OCI-M2 (cell line): ENCODE measurements around the gene IL13.
"Not testable (repeated sequence)": the region's sequence is repeated elsewhere in the genome, so short reads cannot be mapped to it uniquely, and the experiment has no call there.

Source experiments
- DNase-seq: peaks from one replicate; lab custom pipeline; 2025; ENCODE audit not compliant: unreplicated experiment; lab: John Stamatoyannopoulos, UW

IL13 gene

GRCh38 chr5:132657676-132658380 lies at the start of gene IL13:
Gene IL13 (plus strand): TSS chr5:132658173. CDS start chr5:132658187, 14 bp downstream.
- DNase-seq, result no peak

- no peak for DNase-seq
Observed at GRCh38 chr5:132611965-132612364, 46.0 kb upstream of the IL13 start.

GRCh38 chr5:132612846-132613245 lies 45.1 kb upstream of the IL13 start:
- no peak for DNase-seq

DNA sequence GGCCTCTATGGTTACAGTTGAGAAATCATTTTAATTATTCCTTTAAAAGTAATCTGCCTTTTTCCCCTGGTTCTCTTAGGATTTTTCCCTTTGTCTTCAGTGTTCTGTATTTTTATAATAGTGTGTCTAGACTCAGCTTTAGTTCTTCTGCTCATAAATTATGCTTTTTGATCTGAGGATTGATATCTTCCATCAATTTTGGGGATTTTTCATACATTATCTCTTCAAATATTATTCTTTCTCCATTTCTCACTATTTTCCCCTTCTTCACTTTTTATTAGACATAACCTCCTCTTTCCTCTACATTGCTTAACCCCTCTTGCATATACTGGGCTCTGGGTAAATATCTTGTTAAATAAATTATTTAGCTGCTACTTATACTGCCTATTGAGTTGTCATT lies 36.3 kb upstream of the IL13 start:
- no peak for DNase-seq

GRCh38 chr5:132622608-132623007 lies 35.4 kb upstream of the IL13 start:
- no peak for DNase-seq

- DNase-seq, result no peak
Observed at GRCh38 chr5:132627470-132627869, 30.5 kb upstream of the IL13 start.

GRCh38 chr5:132628814-132629213 lies 29.2 kb upstream of the IL13 start:
- DNase-seq, result no peak

GRCh38 chr5:132629230-132629944 lies 28.6 kb upstream of the IL13 start:
- no peak for DNase-seq

DNA sequence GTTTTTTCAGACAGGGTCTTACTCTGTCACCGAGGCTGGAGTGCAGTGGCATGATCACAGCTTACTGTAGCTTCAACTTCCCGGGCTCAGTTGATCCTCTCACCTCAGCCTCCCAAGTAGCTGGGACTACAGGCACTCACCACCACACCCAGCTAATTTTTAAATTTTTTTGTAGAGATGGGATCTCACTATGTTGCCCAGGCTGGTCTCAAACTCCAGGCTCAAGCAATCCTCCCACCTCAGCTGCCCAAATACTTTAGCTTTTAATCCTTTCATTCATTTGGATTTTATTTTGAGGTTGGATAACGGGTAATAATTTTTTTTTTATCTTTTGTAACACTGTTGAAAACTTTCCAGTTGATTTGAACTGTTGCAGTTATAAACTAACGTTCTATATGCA lies 24.4 kb upstream of the IL13 start:
- DNase-seq, result not testable (repeated sequence)

- no peak for DNase-seq
Observed at GRCh38 chr5:132635873-132636272, 22.1 kb upstream of the IL13 start.

DNA sequence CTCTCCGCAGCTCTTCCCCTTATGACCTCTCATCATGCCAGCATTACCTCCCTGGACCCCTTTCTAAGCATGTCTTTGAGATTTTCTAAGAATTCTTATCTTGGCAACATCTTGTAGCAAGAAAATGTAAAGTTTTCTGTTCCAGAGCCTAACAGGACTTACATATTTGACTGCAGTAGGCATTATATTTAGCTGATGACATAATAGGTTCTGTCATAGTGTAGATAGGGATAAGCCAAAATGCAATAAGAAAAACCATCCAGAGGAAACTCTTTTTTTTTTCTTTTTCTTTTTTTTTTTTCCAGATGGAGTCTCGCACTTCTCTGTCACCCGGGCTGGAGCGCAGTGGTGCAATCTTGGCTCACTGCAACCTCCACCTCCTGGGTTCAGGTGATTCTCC lies 20.7 kb upstream of the IL13 start:
- DNase-seq, result no peak

- no peak for DNase-seq
Observed at GRCh38 chr5:132639706-132640130, 18.3 kb upstream of the IL13 start.

- DNase-seq, result no peak
Observed at GRCh38 chr5:132640613-132641012, 17.4 kb upstream of the IL13 start.

DNA sequence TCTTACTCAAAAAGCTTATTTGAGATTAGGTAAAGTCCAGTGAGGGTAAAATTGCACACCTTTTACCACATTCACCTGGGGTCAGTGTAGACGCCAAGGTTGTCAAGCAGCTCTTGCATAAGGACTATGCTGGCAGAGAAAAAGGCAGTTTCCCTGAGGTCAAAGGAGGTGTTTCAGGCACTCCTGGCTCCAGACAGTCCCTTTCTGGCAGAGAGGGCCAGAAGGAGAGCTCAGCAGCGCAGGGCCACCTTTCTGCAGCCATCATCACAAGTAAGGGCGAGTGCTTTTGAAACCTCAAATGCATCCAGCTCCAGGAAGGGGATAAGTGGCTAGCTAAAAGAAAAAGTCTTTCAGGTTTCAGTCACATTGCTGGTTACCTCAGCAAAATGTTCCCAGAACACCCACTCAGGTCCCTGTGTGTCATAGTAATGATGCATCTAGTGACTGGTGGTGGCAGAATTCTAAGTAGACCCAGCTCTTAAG lies 16.7 kb upstream of the IL13 start:
- DNase-seq, result no peak

GRCh38 chr5:132641841-132642240 lies 16.1 kb upstream of the IL13 start:
- DNase-seq, result no peak

- no peak for DNase-seq
Observed at GRCh38 chr5:132644177-132644576, 13.8 kb upstream of the IL13 start.

DNA sequence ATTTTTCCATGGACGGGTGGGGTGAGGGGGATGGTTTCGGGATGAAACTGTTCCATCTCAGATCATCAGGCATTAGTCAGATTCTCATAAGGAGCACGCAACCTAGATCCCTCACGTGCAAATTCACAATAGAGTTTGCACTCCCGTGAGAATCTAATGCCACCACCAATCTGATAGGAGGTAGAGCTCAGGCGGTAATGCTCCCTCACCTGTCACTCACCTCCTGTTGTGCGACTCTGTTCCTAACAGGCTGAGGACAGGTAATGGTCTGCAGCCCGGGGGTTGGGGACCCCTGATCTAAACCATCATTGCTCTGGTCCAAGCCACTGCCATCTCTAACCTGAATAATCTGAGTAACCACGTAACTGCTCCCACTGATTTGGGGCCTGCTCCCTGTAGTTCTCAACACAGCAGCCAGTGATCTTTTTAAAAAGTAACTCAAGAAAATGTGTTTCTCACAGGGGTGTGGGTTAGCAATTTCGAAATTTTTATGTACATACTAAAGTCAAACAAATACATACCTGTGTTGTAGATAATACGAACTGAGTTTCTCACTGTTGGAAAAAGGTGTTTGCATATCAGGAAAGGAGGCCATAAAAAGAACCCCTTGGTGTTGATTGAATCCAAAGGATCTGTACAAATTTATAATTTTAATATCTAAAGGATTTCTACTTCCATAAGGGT lies 11.2 kb upstream of the IL13 start:
- DNase-seq, result no peak

GRCh38 chr5:132647473-132647872 lies 10.5 kb upstream of the IL13 start:
- DNase-seq, result no peak

- DNase-seq, result no peak
Observed at GRCh38 chr5:132648355-132648754, 9.6 kb upstream of the IL13 start.

- no peak for DNase-seq
Observed at GRCh38 chr5:132651838-132652469, 6.0 kb upstream of the IL13 start.

DNA sequence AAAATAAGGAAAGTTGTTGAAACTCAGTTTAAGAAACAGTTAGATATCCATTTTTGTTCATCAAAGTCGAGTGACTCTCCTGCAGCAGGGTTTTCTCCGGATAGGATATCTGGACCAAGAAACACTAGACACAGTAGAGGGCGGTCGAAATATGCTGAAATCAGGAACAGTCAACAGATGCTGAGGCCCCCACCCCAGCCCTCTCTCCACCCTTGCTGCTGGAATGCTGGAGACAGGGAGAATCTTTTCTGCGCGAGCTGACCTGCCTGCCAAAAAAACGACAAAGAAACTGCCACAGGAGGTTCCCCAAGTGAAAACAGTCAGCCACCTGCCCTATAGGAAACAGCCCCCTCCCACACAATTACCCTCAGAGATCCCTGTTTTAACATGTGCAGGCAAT lies 4.3 kb upstream of the IL13 start:
- no peak for DNase-seq
